ENCODE measurements around the gene RNF144B.
A peak's percentile ranks its signal among the peaks of the same experiment; 100 is the strongest.

The RNF144B gene

GRCh38 chr6:18414116-18414515, 27.0 kb downstream of the RNF144B start:
- DNase-seq (ENCODE audit: low read depth): no peak
- no peak for TF ChIP-seq CTCF (conservative IDR thresholded peaks at IDR 0.05; ENCODE audit: low read depth, low read length)
- no peak overlapping the region for H3K4me3 ChIP-seq (ENCODE audit: low read depth, low read length)

- no peak for DNase-seq (ENCODE audit: low read depth)
- TF ChIP-seq CTCF (conservative IDR thresholded peaks at IDR 0.05; ENCODE audit: low read depth, low read length): no peak
Measured at GRCh38 chr6:18415207-18415606, 28.1 kb downstream of the RNF144B start.

GRCh38 chr6:18415671-18416340, 28.7 kb downstream of the RNF144B start:
- no peak for TF ChIP-seq CTCF (conservative IDR thresholded peaks at IDR 0.05; ENCODE audit: low read depth, low read length)
- no peak overlapping the region for H3K4me3 ChIP-seq (ENCODE audit: low read depth, low read length)
- DNase-seq (ENCODE audit: low read depth): peak; percentile 45

More at GRCh38 chr6:18415207-18415606, 28.1 kb downstream of the RNF144B start:
- no peak overlapping the region for H3K4me3 ChIP-seq (ENCODE audit: low read depth, low read length)

- no peak overlapping the region for H3K4me3 ChIP-seq (ENCODE audit: low read depth, low read length)
Measured at GRCh38 chr6:18416341-18416679, 29.2 kb downstream of the RNF144B start.

GRCh38 chr6:18420328-18420727, 33.2 kb downstream of the RNF144B start:
- TF ChIP-seq CTCF (conservative IDR thresholded peaks at IDR 0.05; ENCODE audit: low read depth, low read length): no peak
- DNase-seq (ENCODE audit: low read depth): no peak
- H3K4me3 ChIP-seq (ENCODE audit: low read depth, low read length): no peak overlapping the region

More at GRCh38 chr6:18416341-18416679, 29.2 kb downstream of the RNF144B start:
- TF ChIP-seq CTCF (conservative IDR thresholded peaks at IDR 0.05; ENCODE audit: low read depth, low read length): no peak
- DNase-seq (ENCODE audit: low read depth): no peak

- no peak for DNase-seq (ENCODE audit: low read depth)
- no peak for TF ChIP-seq CTCF (conservative IDR thresholded peaks at IDR 0.05; ENCODE audit: low read depth, low read length)
- H3K4me3 ChIP-seq (ENCODE audit: low read depth, low read length): no peak overlapping the region
Measured at GRCh38 chr6:18422136-18422535, 35.0 kb downstream of the RNF144B start.

- TF ChIP-seq CTCF (conservative IDR thresholded peaks at IDR 0.05; ENCODE audit: low read depth, low read length): no peak
- no peak overlapping the region for H3K4me3 ChIP-seq (ENCODE audit: low read depth, low read length)
- no peak for DNase-seq (ENCODE audit: low read depth)
Measured at GRCh38 chr6:18423426-18423825, 36.3 kb downstream of the RNF144B start.

All from choroid plexus epithelial cell (primary cell).